HEK293T (cell line): Measurements from ENCODE around the gene EDRF1.

Experiments
- ARNT ChIP-seq: fragments of 450-650 bp; IDR thresholded peaks from 2 replicates; pipeline ENCODE4 v1.6.1; 2017; ENCODE audit warnings: mild to moderate bottlenecking
- BHLHE40 ChIP-seq: fragments of 450-650 bp; IDR thresholded peaks from 2 replicates; pipeline ENCODE4 v1.6.1; 2016; ENCODE audit warnings: mild to moderate bottlenecking, moderate library complexity, borderline replicate concordance
- FOXA1 ChIP-seq: fragments of 450-650 bp; IDR thresholded peaks from 2 replicates; pipeline ENCODE4 v1.6.1; 2016; ENCODE audit warnings: mild to moderate bottlenecking
- FOXK2 ChIP-seq: fragments of 450-650 bp; IDR thresholded peaks from 2 replicates; pipeline ENCODE4 v1.6.1; 2016; ENCODE audit warnings: mild to moderate bottlenecking
- LEF1 ChIP-seq: fragments of 450-650 bp; IDR thresholded peaks from 2 replicates; pipeline ENCODE4 v1.6.1; 2017; ENCODE audit warnings: mild to moderate bottlenecking, borderline replicate concordance
- PKNOX1 ChIP-seq: fragments of 450-650 bp; IDR thresholded peaks from 2 replicates; pipeline ENCODE4 v1.6.1; 2016
- SP1 ChIP-seq: fragments of 450-650 bp; IDR thresholded peaks from 2 replicates; pipeline ENCODE4 v1.6.1; 2017
- SUZ12 ChIP-seq: fragments of 450-650 bp; IDR thresholded peaks from 2 replicates; pipeline ENCODE4 v1.6.1; 2016; ENCODE audit warnings: mild to moderate bottlenecking
- TARDBP ChIP-seq: fragments of 450-650 bp; IDR thresholded peaks from 2 replicates; pipeline ENCODE4 v1.6.1; 2016

- TF ChIP-seq FOXA1 = no peak
- TF ChIP-seq SUZ12 = no peak
- TF ChIP-seq BHLHE40 = no peak
- no peak for TF ChIP-seq SP1
- no peak for TF ChIP-seq ARNT
- TF ChIP-seq PKNOX1 = no peak
- no peak for TF ChIP-seq TARDBP
- no peak for TF ChIP-seq LEF1
- no peak for TF ChIP-seq FOXK2
Measured at GRCh38 chr10:125770844-125771243, 51.3 kb downstream of the EDRF1 start.
